H1 (cell line): ENCODE measurements around the gene FHDC1. TPM values are rescaled to one million over a fixed set of nuclear protein-coding genes. Genes with fewer than 3 reads are reported as not detected.
A peak's percentile ranks its signal among the peaks of the same experiment; 100 is the strongest.

ENCODE experiments used
- KDM4A ChIP-seq: IDR thresholded peaks from one replicate; pipeline ENCODE4 v1.7.1; 2012; ENCODE audit warnings: low read depth, mild to moderate bottlenecking, moderate library complexity, low read length, inconsistent platforms; ENCODE audit not compliant: severe bottlenecking
- polyA plus RNA-seq, 7 experiments: library from polyadenylated mRNA; depleted of rRNA in 3 of 7; stranded (reverse) in 5 of 7; unstranded in 2 of 7; fragments of >200 nt in 5 of 7; fragments of 200-250 nt in 2 of 7; gene quantifications; 1 replicate in 5 of 7; 2 replicates in 1 of 7; 4 replicates in 1 of 7; pipeline versions ENCODE4 v1.2.1 to v1.2.3, GENCODE V29; 2011 to 2013; ENCODE audit warnings: missing spikeins in 2 of 7, mixed read lengths in 2 of 7
- total RNA-seq: library from RNA; stranded (reverse); fragmentation: NEBNext Ultra II Directional; extraction: Animal tissue kit (Norgen Biotek cat#: 25700); gene quantifications from 2 replicates; pipeline ENCODE4 v1.2.1, GENCODE V29; 2021

FHDC1 gene
- total and polyA plus RNA-seq, 2 of the 8 experiments (the other 6 are each of a cell fraction or from before 2014, with no cell fraction given) = 6.4 to 28.6 TPM

- peak; percentile 17 for TF ChIP-seq KDM4A
These were observed 568 bp downstream of the FHDC1 start (continued) for GRCh38 chr4:152936446-152937335.
